ENCODE measurements around the gene S100Z. TPM values are rescaled to one million over a fixed set of nuclear protein-coding genes. Genes with fewer than 3 reads are reported as not detected.
A peak's percentile ranks its signal among the peaks of the same experiment; 100 is the strongest.

The S100Z gene
- total and polyA plus RNA-seq, 9 of the 15 experiments (the other 6 are each of a cell fraction or from before 2014, with no cell fraction given), result 0.15 to 0.42 (median 0.20) TPM; not detected in 6

- TF ChIP-seq CBX5 (IDR thresholded peaks at IDR 0.05; ENCODE audit: borderline replicate concordance, low read depth) (no peak), FOXJ3 (CRISPR knock-in tag; IDR thresholded peaks at IDR 0.05) (no peak), POU5F1 (IDR thresholded peaks at IDR 0.05; ENCODE audit: borderline replicate concordance, low read depth, low read length, partially characterized antibody) (no peak), TCF7L2 (IDR thresholded peaks at IDR 0.05; ENCODE audit: low read depth, low read length) (no peak), BHLHE40 (IDR thresholded peaks at IDR 0.05; ENCODE audit: low read length) (peak; percentile 94), SAFB2 (IDR thresholded peaks at IDR 0.05; ENCODE audit: borderline replicate concordance, low read depth, low read length, severe bottlenecking) (no peak), ESRRA (IDR thresholded peaks at IDR 0.05; ENCODE audit: borderline replicate concordance, low read depth) (no peak), MAX (CRISPR knock-in tag; IDR thresholded peaks at IDR 0.05) (peak; percentile 79), POLR2A (conservative IDR thresholded peaks at IDR 0.05) (peak; percentile 76), TFAM (CRISPR knock-in tag; conservative IDR thresholded peaks at IDR 0.05) (no peak), HDAC2 (IDR thresholded peaks at IDR 0.05) (peak; percentile 55; the same call in 1 of the 2 replicates), SNAPC5 (CRISPR knock-in tag; IDR thresholded peaks at IDR 0.05) (no peak), ZNF57 (CRISPR knock-in tag; IDR thresholded peaks at IDR 0.05) (no peak), SRSF3 (IDR thresholded peaks at IDR 0.05; ENCODE audit: insufficient read depth, low read length) (no peak), ELF4 (CRISPR knock-in tag; IDR thresholded peaks at IDR 0.05) (no peak), ZKSCAN1 (IDR thresholded peaks at IDR 0.05; ENCODE audit: low read depth, low read length) (no peak), ZKSCAN8 (CRISPR knock-in tag; IDR thresholded peaks at IDR 0.05) (no peak), ZFP1 (CRISPR knock-in tag; IDR thresholded peaks at IDR 0.05) (no peak), CHD2 (IDR thresholded peaks at IDR 0.05; ENCODE audit: low read depth, low read length) (no peak), STAT5A (IDR thresholded peaks at IDR 0.05; ENCODE audit: borderline replicate concordance, low read length) (peak; percentile 94), MEF2A (IDR thresholded peaks at IDR 0.05; ENCODE audit: control insufficient read depth, low read depth, low read length) (0 out of 2 replicates have a peak, but pooled peaks have one; percentile 28), NUFIP1 (IDR thresholded peaks at IDR 0.05; ENCODE audit: partially characterized antibody) (no peak), HINFP (tag; conservative IDR thresholded peaks at IDR 0.05; ENCODE audit: low read depth) (no peak), CBX3 (IDR thresholded peaks at IDR 0.05; ENCODE audit: borderline replicate concordance in 1 of 2, low read length in 2 of 2) (no peak; a peak in 1 of 3 replicates), ZBTB43 (CRISPR knock-in tag; IDR thresholded peaks at IDR 0.05) (no peak), CBX8 (IDR thresholded peaks at IDR 0.05; ENCODE audit: borderline replicate concordance, extremely low read depth, low read depth, low read length, poor library complexity, severe bottlenecking) (no peak)
These were observed at the start of gene S100Z (continued) for GRCh38 chr5:76849419-76850291.
